Glomerular visceral epithelial cell (primary cell): ENCODE data around the gene TRPV5.

Experiments
- DNase-seq: peaks from one replicate; pipeline ENCODE4 v3.0.0-alpha.2; 2016; ENCODE audit errors: extremely low spot score

Gene TRPV5

DNA sequence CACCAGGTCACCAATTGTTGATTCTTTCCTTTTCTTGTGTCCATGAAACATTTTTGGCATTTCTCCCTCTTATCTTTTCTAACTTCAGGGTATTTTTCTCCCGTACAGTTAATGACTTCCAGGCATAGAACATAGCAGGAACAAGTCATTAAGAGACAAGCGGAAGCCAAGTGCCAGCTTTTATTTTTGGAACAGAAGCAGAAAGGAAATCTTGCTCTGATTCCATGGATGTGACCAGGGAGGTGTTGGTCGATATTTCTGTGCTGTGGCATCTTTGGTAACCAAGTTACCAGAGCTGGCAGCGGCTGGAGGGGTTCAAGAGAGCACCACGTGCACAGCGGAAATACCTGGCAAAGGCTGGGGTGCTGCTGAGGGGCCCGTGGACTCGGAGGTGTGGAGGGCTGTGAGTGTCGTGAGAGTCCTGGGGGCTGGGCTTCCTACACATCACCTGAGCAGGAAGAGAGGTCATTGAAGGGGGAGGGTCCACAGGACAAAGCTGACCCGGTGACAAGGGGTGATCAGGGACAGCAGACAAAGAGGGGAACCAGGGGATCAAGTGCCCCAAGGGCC is 7.5 kb upstream of the TRPV5 start:
- no peak for DNase-seq

DNA sequence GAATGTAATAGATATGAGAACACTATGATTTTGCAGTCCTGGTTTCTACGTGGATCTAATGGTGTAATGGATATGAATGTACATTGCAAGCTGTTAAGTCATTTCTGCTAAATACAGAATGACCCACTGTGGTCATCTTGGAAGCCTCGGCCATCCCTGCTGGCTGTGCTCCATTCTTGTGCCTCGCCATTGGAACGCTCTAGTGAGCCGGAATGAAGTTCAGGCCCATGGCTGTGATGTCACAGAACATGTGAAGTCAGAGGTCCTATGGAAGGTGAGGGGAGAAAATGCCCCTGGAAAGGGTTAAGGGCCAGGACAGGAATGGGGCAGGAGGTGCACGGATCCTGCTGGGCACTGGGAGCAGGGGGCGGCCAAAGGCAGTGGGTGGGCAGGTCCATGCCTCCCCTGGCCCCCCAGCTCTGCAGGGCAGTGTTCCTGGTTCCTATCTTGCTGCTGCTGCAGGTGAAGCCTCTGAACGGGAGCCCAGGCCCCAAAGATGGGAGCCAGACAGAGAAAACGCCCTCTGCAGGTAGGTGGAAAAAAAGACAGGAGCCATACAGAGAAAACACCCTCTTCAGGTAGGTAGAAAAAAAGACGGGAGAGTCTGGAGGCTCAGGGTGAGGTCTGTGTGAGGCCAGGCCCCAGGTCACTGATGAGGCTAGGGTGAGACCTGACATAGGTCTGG is 5.8 kb upstream of the TRPV5 start, which contains the start of gene LLCFC1:
LLCFC1 (plus strand) TSS at position 259 of the 685 bp plus-strand sequence; CDS start at position 397, 138 bp downstream.
- no peak for DNase-seq

DNA sequence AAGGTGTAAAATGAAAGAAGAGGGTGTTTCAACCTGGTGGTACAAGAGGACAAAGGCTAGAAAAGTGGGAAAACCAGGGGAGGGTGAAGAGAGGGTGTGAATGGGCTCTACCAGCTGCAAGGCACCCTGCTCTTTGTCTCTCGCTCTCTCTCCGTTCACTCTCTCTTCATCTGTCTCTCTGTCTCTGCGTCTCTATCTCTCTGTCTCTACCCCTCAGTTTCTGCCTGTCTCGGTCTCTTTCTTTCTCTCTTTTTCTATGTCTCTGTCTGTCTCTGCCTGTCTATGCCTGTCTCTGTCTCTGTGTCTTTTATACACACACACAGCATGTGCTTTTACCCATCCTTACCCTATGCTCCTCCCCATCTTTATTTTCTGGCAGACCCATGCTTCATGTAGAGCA is 5.1 kb upstream of the TRPV5 start:
- DNase-seq: no peak

DNA sequence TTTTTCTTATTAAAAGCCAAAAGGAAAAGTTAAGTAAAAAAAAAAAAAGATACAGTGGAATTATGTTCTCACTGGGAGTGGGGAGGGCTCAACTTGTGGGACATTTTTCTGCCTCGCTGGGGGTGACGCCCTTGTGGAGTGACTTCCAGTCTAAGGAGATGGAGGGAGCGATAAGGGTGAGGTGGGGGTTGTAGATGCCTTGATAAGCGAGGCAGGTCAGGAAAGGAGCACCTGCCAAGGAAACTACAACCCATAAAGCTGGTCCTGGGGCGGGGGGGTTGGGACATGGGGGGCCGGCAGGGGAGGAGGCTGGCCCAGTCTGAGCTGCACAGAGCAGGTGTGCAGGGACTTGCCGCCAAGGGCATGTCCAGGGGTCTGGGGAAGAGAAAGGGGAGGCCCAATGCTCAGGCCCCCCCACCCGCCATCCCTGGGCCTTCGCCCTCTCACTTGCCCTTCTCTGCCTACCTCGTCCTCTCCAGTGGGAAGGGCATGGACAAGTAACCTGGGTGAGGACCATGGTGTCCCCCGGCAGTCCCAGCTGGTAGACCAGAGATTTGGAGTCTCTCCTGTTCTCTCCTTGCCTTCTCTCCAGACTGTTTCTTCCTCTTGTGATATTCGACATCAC is 2.5 kb upstream of the TRPV5 start:
- no peak for DNase-seq

DNA sequence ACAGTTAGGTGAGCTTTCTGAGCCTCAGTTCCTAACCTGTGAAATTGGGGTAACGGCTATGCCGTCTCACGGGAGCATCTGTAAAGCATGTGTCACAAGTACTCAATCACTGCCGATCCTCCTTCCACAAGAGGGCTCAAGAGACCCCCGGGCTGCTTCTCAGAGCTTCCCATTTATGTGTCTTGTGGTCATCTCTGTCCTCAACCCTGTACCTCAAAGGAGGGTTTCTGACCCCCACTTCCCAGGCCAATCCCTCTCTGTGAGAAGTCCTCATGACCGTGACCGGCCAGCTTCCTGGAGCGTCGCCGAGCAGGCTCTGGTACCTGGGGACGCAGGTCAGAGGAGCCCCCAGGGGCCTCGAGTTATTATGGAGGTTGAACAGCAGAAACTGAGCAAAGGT is 510 bp upstream of the TRPV5 start:
- DNase-seq: no peak

DNA sequence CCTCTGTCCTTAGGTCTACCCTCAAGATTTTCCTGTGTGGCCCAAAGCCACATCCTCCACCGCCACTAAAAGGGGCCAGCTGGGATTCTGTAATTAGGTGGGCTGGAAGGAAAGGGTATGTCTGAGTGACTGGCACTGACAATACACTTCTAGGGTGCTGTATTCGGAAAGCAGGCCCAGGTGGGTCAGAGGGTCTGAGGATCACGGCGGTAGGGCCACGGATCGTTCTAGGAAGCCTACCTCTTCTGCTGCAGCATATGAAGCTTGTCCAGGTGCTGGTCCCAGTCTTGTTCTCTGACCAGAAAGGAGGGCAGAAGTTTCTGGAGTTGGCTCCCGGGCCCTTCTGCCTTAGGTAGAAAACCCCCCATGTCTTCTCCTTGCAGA is 462 bp downstream of the TRPV5 start:
- DNase-seq: no peak

DNA sequence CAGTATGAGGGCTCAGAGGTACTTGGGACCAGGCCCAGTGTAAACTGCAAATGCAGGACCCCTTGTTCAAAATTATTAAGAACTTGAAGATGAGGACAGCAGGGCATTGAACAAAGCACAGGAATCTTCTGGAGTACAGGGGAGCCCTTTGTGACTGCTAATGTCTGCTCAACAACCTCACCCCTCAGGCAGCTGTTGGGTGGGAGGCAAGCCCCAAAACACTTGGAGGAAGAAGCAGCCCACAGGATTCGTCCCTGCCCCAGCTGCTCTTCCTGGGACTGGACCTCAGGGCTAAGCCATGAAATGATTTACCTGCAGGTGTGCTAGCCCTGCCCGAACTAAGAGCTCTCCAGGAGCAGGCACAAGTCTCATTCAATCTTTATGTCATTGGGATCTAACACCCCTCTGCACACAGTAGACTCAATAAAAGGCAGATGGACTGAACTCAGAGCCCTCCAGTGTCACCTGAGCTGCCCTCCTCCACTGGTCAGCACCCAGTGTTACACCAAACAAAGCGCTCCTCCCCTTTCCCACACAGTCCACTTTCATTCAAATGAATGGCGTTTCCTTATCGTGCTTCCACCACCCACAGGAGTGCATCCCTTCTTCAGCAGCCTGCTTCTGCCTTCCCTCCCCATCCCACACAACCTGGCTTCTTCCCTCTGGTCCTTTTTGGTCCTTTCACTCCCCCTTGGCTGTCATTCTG is 1.0 kb downstream of the TRPV5 start:
- no peak for DNase-seq

DNA sequence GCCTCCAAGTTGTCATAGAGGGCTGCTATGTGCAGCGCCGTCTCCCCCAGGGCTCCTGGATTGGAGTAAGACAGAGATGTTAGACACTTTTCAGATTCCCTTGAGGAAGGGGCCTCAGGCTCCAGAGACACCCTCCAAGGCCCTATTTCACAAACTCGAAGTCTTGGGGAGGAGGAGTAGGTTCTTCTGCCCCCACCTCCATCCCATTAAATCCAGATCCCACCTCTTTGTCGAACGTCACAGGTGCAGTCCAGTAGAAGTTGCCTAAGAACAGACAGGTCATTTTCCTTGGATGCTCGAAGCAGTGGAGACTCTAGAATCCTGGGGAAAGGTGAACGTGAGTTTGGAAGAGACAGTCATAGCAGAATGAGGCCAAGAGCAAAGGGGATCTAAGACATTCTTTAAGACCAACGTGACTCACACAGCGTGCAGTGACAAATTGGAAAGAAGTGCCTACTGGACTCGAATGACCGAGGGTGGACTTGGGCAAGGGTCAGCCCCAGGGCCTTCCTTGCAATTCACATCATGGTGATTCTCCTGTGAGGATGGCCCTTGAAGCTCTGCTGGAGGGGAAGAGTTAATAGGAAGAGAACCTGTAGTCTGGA is 3.3 kb downstream of the TRPV5 start:
- no peak for DNase-seq

DNA sequence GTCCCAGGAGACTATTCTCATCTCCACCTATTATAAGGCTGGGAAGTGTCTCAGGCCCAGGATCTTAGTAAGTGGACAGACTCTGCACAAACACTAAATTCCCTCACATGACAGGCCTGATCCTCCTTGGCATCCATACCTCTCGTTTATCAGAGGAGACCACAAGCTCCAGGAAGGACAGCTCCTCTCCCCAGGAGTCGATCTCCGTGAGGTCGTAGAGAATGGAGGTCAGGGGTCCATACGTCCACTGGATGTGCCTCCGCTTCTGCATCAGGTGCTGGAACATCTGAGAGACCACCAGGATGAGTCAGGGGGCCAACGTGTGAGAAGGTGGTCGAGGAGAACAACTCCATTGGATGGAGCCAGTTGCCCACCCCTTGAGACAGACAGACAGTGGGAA is 5.6 kb downstream of the TRPV5 start:
- DNase-seq: no peak

DNA sequence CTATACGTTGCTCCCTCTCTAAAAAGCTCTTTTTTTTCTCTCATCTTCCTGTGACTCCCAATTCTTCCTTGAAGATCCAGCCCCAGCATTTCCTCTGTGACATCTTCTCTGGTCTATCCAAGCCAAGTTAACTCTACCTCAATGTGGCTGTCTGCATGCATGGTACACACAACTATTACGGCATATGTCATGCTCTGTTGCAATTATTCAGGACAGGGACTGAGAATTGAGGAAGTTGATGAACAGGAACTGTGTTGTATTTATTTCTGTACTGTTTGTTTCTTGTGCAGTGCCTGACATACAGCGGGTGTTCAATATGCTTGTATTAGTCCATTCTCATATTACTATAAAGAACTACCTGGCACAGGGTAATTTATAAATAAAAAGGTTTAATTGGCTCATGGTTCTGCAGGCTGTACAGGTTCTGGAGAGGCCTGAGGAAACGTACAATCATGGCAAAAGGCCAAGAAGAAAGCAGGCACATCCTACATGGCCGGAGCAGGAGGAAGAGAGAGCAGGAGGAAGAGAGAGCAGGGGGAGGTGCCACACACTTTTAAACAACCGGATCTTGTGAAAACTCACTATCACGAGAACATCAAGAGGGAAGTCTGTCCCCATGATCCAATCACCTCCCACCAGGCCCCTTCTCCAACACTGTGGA is 6.3 kb downstream of the TRPV5 start:
- no peak for DNase-seq

DNA sequence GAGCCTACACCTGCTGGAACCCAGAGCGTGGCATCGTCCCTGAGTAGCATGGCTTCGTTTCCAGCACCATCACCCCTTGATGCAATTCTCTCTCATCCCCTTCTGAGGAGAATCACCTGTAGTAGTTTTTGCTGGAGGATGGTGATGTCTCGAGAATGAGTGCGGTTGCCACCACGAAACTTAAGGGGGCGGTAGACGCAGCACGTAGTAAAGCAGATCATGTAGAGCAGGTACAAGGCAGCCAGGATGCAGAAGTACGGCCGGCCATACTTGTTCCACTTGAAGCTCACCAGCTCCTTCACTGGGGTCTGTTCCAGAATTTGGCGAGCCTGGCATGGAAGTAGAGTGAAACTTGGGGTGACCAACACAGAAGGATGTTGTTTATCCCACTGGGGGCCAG is 8.1 kb downstream of the TRPV5 start:
- no peak for DNase-seq

DNA sequence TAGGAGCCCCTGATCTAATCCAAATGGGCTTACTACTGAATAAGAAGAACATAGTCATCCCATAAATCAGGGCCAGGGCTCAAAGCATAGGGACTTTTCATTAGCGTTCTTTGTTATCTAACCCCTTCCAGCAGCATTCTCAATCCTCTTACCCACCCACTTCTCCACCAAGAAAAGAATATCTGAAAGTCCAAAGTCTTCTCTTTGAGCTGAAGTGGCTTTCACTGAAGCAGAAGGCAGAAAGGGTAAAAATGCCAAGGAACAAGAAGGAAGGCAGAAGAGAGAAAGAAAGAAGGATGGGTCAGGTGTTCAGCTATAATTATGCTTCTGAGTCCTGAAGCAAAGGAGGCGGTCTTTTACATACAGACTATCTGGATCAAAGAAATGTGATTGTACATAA is 10.2 kb downstream of the TRPV5 start:
- no peak for DNase-seq

DNA sequence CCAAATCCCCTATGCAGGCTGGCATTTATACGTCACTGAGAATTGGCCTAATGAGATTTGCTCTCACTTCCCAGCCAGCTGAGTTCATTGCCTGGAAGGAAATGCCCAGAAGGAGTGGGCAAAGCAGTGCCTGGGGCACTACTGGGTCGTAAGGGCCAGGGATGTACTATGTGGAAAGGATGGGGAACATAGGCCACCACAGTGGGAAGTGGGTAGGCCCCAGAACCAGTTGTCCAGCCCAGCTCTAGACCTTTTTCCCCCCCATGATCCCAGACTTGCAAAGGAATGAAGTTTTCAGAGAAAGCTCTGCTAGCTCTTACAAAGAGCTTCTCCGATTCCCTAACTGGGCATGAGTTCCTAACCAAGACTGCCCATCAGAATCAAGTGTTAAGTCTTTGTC is 13.9 kb downstream of the TRPV5 start:
- no peak for DNase-seq

DNA sequence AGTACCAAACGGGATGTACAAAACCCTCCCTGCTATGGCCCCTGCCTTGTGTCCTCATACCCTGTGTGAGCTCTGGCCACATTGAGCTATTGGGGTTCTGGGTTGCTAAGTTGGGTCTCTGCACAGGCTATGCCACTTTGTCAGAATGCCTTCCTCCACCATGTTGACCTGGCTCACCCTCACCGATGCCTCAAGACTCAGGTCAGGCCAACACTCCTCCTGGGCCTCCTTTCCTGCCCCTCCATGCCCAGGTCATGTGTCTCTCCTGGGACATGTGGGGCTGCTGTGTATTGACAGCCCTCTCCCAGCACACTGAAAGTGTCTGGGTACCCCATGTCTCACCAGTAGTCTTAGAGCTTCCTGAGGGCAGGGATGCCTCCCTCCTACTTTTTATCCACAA is 14.6 kb downstream of the TRPV5 start:
- DNase-seq: no peak

DNA sequence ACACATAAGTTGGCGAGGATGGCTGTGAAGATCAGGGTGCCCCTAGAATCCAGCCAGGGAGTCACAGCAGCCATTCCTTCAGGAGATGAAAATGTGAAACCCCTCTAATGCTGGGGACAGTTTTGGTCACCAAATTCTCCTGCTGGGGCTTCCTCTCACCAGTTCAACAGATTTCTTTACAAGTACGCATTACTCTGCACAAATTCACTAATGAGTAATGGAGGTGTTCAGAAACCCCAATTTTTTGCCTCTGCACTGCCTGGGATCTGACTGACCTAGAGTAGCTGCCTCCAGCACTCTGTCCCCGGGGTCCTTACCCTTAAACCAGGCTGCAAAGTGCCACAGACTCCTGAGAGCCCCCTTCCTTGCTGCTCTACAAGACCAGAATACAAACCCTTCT is 16.1 kb downstream of the TRPV5 start:
- DNase-seq: no peak

DNA sequence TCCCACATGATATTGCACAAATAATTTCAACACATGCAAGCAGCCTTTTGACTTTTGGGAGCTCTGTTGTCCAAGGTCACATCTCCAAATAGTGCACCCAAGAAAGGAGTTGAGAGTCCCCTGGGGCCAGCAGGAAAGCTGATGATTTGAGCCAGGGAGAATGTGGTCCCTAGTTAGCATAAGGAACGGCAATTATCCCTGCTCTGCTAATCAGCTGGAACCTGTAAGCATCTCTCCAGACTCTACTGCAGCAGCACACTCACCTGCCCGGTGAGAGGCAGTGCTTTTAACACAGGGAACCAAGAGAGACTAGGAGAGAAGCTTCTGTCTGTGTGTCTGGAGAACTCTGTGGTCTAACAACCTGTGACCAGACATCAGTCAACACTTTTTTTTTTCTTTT is 17.0 kb downstream of the TRPV5 start:
- no peak for DNase-seq

DNA sequence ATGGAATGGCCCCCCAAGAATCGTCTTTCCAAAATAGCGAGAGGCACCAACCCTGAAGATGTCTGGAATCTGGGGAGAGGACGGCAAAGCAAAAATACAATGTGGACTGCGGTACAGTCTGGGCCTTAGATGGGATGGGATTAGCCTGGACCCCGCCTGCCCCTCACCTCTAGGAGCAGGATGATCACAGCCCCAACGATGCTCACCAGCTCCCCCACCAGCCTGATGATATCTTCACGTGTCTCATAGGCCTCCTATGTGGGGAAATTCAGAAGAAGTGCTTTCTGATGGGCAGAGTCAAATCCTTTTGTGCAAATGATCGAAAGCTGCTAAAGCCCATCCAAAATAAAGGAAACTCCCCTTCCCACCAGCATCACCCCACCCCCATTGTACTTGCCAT is 18.2 kb downstream of the TRPV5 start:
- no peak for DNase-seq

DNA sequence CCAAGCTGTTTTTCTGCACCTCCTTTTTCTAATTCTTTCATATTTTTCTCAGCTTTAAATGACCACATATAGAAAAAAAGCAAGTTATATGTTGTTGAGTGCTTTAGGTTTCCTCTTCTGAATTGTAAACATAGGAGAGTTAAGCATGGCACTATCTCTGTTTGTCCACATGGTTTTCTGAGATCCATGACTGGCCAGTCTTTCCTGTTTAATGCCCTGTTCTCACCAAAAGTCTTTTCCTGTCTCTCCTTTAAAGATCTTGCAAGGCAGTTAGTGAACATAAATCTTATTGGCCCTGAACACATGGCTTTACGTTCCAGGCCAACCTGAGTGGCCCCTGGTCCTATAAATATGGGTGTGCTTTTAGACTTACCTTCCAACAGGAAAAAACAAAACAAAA is 19.4 kb downstream of the TRPV5 start:
- DNase-seq: no peak

DNA sequence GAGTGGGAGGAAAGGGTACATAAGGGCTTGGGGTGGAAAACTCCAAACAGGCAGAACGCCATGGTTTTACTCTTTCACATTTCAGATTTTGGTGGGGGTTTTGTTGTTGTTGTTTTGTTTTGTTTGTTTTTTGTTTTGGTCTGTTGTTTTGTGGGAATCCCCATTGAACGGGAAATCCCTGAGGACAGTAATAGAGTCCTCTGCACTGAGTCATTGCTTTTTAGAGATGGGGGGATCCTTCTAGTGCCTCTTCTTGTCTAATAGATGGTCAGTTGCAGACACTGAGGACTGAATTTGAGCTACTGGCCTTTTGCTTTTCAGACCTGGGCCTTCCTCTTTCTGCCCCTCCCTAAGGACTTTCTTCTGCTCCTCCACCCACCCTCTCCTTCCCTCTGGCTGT is 20.0 kb downstream of the TRPV5 start:
- DNase-seq: no peak

DNA sequence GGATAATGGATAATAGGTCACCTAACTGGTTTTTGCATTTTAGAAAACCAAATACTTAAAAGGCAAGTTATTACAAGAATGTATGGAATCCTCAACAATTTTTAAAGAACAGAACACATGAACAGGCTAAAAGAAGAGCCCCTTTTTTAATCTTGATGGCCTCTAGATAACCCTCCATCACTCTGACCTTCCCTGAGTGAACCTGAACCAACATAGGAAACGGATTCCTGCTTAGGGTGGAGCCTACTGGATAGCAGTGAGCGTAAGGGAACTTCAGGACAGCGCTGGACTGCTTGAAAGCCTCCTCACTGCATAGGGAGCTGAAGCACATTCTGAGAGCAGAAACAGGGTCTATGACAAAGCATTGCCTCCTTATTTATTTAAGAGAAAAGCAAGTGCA is 20.5 kb downstream of the TRPV5 start:
- DNase-seq: no peak

DNA sequence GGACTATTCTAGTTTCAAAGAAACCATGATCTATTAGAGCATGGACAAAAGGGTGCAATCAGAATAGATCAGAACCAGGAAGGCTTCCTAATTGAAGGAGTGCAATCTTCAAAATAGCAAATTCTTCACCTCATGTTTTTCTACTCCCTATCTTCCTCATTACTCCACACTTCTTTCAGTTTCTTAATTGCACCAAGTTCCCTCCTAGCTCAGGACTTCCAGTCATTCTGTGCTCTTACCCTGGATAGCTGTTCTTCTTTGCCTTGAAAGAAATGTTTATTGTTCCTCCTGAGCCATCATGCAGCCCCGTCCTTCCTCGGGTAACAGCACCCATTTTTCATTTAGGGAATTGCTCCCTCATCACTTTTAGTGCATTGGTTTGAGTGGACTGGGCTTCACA is 23.1 kb downstream of the TRPV5 start:
- no peak for DNase-seq

DNA sequence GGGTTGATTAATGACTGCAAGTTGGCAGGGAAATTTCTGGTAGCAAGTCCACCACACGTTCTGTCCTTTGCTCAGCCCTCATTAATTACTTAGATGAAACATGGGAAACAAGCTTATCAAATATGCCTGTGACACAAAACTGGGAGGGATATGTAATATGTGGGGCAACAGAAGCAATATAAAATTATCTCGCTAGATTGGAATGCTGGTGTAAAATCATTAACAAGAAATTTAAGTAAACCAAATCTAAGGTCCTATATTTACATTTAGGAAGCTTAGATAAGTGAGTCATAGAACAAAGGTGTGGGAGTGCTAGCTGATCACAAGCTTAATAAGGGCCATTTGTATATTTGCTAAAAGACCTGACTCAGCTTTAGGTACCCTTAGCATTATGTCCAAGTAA is 23.5 kb downstream of the TRPV5 start:
- no peak for DNase-seq
